GM21526 (cell line): ENCODE data around the gene CDR2.
"Not testable (repeated sequence)": the region's sequence is repeated elsewhere in the genome, so short reads cannot be mapped to it uniquely, and the experiment has no call there.

Source experiments
- ATAC-seq: cut with Tn5 transposase; IDR thresholded peaks from one replicate; pipeline ENCODE4 v1.9.1; 2021; ENCODE audit warnings: moderate library complexity; ENCODE audit not compliant: unreplicated experiment, low FRiP score

CDR2 gene

DNA sequence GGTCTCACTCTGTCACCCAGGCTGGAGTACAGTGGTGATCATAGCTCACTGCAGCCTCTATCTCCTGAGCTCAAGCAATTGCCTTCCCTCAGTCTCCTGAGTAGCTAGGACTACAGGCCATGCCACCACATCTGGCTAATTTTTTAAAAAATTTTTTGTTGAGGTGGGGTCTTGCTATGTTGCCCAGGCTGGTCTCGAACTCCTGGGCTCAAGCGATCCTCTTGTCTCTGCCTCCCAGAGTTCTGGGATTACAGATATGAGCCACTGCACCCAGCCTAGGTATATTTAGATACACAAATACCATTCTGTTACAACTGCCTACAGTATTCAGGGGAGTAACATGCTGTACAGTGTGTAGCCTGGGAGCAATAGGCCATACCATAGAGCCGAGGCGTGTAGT is 62.9 kb downstream of the CDR2 start:
- no peak for ATAC-seq

DNA sequence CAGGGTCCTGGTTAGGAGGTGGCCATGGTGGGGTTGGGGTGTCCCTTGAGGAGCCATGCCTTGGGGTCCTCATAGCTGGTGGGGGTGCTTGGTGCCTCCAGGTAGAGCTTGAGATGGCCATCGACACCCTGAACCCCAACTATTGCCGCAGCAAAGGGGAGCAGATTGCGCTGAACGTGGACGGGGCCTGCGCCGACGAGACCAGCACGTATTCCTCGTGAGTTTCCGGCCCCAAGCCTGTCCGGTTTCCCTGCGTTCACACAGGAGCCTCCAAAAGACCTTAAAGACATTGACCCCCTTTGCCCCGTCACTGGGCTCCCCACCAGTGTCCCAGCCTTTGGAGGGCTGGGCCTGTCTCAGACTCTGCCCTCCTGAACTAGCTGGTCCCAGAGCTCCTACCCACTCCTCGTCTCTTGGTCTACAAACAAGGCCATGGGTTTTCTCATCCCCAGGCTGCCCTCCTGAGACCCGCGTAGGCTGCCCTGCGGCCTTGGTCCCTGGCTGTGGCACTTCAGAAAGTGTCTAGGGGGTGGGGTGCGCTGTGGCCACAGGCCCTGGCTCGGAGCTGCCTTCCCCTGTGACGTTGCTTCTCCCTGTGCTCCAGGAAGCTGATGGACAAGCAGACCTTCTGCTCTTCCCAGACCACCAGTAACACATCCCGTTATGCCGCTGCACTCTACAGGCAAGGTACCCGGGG is 65.4 kb downstream of the CDR2 start:
- ATAC-seq, result no peak

DNA sequence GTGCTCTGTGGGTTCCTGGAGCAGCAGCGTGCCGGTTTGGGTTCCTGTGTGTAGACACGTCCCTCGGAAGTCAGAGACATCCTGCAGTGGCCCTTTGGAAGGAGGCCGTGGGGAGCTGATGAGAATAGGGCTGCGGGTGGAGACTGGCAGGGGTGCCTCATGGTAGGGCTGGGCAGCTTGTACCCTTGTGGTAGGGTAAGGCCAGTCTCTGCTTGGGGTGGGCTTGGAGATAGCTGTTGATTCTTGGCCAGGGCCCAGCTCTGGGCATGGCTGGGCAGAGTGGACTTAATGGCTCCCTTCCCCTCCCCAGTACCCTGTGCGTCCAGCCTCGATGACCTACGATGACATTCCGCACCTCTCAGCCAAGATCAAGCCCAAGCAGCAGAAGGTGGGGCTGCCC is 66.6 kb downstream of the CDR2 start:
- no peak for ATAC-seq

DNA sequence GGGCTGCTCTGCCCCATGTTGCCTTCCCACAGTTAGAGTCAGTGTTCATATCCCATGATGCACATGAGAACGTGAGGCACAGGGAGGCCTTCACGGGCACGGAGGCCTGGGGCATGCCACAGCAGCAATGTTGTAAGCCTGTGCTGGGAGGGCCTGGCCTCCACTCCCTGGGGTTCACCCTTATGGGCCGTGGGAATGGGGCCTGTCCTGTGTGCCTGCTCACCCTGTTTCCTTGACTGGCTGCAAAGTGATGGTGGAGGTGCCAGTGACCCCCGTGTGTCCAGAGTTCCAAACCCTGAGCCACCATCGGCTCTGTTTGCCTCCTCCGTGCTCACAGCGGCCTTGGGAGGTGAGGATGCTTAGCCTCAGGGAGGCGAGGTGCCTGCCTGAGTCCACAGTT is 67.6 kb downstream of the CDR2 start:
- ATAC-seq, result no peak

DNA sequence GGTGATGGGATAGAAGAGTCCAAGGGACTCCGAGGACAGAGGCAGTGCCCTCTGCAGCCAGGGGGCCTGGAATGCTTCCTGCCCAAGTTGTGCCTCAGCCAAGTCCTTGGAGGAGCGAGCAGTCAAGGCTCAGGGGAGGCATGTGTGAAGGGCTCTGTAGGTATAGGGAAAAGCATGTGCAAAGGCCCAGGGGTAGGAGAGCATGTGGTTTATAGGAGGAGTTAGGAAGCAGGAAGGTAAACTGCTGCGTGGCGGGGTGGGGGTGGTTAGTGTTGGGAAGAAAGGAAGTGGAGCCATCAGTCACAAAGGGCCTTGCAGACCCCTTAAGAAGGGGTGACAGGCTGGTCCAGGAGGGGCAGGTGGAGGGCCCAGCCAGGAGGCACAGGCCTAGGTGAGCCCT is 70.0 kb downstream of the CDR2 start:
- ATAC-seq, result no peak

DNA sequence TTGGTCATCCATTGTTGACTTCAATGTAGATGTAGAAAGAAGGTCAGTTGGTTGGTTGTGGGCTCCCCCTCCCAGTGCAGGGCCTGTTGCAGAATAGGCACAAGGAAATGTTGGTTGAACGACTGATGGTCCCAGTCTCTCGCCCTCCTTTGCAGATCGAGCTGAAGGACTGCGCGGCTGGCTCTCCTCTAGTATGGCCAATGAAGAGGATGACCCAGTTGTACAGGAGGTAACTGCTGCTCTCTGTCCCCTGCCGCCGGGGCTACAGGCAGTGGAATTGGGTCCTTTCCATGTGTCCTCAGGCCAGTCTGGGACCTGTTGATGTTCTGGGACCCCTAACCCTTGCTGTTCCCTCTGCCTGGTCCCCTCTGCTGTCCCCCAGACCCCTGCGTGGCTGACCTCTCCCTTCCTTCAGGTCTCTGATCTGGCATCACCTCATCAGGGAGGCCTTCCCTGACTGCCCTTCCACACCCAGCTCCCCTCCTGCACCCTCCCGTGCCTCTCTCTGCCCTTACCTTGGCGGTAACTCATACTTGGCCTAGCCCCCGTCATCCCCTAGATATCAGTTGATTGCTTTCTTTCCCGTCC is 71.5 kb downstream of the CDR2 start:
- no peak for ATAC-seq

DNA sequence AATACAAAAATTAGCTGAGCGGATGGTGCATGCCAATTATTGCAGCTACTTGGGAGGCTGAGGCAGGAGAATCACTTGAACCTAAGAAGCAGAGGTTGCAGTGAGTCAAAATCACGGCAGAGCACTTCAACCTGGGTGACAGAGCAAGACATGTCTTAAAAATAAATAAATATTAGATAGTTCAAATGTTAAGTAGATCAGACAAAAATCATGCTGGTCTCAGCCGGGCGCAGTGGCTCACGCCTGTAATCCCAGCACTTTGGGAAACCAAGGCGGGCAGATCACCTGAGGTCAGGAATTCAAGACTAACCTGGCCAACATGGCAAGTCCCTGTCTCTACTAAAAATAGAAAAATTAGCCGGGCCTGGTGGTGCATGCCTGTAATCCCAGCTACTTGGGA is 73.0 kb downstream of the CDR2 start:
- not testable (repeated sequence) for ATAC-seq

DNA sequence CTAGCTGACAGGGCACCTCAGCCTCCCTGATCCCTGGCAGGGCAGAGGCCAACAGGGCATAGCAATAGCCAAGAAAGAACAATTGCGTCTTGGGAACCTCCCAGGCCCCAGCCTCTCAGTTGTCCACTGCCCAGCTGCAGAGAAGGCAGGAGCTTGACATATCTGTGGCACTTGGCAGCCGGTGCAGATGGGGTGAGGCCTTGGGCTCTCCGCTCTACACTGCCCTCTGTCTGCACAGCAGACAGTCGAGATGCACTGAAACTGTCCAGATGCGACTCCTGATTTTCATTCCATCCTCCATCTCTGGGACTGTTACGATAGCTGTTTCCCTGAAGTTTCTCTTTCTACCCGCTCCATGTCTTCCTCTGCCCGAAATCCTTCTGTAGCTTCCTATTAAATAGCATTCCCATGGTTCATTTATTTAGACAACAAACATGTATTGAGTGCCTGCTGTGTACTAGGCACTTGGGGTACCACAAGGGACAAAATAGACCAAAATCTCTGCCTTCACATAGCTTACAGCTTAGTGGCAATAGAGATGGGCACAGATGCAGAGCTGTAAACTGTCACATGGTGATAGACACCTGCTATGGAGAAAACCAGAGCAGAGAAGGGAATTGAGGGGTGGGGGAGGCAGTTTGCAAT is 73.9 kb downstream of the CDR2 start:
- ATAC-seq, result no peak

DNA sequence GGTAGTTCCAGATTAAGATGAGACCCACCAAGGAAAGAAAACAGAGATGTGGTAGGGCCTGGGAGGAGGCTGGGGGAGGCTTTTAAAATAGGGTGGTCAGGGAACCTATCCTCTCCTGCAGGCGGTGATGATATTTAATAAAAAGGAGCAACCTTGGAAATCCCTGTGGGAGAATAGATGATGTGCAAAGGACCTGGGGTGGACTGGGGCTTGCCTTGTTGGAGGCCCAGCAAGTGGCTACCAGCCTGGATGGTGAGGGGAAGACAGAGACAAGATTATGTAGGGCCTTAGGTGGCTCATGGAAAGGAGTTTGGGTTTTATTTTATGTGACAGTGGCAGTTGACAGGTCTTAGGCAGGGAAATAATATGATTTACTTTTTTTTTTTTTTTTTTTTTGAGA is 75.4 kb downstream of the CDR2 start:
- no peak for ATAC-seq

DNA sequence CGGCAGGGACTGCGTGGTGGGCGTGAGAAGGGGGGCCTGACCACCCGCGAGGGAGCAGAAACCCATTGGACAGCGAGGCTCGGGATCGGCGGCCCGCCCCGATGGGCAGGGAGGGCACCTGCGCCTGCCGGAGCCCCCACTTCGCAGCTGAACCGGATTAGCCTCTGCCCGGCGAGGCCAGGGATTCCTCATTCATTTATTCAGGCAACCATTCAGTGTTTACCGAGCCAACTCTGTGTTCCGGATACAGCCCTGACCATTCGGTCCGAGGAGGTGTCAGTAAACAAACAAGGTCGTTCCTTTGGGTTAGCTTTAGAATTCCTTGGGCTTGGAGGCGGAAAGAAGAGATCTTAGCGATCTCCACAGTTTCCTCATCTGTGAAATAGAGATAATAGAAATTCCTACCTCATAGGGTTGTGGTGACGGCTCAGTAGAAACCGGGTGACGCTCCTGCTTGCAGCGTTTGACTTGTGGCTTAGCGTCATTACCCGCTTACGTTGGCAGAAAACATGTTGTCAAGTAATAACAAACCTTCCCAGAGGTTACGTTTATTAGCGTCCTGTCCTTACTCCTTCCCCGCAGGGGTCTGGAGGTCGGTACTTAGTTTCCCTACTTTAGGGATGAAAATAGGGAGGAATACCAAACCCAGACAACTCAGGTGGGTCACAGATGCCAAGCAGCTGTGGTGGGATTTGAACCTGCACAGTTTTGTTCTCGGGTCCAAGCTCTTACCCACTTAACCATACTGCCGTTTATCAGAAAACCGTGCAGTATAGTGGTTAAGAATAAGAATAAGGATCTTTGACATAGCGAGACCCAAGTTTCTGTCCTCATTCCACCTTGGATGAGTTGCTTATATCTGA is 76.3 kb downstream of the CDR2 start:
- ATAC-seq, result peak; percentile 31

DNA sequence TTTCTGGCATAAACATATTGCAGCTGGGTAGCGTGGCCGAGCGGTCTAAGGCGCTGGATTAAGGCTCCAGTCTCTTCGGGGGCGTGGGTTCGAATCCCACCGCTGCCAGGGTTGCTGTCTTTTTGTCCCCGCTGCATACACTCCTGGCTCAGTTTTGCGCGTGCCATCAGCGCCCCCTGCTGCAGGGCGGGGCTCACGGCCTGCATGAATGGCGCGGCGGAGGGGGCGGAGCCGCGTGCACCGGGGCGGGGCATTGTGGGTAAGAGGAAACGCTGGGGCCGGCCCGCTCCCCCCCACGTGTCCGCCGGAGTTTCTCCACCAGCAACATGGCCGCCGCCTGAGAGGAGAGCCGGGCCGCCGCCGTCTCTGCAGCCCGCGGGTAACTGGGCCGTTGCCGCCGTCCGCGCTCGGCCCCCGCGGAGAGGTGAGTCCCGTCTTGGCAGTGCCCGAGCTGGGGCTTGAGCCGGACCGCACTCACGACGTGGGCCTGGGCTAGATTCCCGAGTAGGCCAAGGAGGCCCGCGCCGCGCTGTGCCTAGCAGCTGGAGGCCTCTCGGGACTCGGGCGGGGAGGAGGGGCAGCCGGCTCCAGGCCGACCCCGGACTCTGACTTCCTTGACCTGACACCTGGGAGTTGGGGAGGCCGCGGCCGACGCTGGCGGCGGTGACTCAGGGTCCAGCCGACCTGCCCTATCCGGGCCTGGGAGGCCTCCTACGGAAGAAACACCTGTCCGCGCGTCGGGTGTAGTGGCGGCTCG is 77.1 kb downstream of the CDR2 start, which contains the start of gene POLR3E:
Gene POLR3E, plus strand, starts transcription at position 296 of the 757 bp plus-strand sequence. CDS start 5,560 bp downstream, outside the sequence.
- peak; percentile 75 for ATAC-seq

DNA sequence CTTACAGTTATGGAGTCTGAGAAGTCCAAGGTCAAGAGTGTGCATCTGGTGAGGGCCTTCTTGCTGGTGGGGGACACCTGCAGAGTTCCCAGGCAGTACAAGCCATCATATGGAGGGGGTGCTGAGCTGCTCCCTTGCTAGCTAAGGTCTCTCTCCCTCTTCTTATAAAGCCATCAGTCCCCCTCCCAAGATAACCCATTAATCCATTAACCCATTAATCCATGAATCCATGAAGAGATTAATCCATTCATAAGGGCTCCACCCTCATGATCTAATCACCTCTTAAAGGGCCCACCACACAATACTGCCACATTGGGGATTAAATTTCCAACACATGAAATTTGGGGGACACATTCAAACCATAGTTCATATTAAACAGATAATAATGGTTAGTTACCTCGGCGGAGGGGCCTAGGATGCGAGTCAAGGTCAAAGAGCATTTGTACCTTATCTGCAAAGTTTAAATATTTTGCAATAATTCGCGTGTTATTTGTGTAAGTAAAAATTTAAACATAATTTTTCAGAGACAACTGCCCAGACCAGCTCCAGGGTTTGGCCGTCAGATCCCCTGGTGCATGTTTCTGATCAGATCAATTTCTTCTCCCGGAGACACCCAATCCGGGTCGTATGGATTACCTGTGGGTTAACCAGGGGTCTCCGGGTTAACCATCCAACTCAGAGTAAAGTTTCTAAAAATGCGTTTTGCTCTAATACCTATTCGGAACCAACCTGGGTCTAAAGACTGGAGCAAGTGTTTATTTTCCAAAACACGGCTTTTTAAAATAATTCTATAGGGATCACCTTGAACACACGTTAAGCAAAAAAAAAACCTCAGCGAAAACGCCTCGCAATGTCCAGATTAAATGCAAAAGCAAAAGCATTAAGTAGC is 78.0 kb downstream of the CDR2 start:
- ATAC-seq, result no peak
